HL-60 (cell line): ENCODE measurements around the gene IQGAP2.

Experiments
- CTCF ChIP-seq: IDR thresholded peaks from one replicate; pipeline ENCODE4 v1.5.1; 2011; ENCODE audit warnings: low read length, control low read depth, inconsistent platforms; ENCODE audit not compliant: insufficient read depth
- GABPA ChIP-seq: IDR thresholded peaks from 2 replicates; pipeline ENCODE4 v1.6.1; 2012; ENCODE audit warnings: low read depth

DNA sequence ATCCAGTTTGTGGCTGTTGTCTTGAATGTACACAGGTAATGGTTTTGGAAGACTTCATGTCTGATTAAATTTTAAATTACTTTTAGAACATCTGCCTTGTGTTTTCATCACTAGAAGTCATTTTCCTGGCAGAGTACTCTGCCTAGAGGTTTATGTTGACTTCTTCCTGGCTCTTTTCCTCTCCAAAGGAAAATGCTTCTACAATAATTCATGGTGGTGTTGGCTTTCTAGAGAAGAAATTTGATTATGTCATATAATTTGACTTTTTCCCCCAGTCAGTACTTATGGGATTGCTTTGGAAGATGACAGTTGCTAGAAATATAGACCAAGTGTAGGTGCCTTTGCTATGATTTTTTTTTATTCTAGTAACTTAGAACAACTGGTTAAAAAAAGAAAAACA, 173.4 kb downstream of the IQGAP2 start:
- TF ChIP-seq CTCF (no peak), GABPA (no peak)
